GM12878 (cell line): ENCODE data around the gene CS. TPM values are rescaled to one million over a fixed set of nuclear protein-coding genes. Genes with fewer than 3 reads are reported as not detected.
A peak's percentile ranks its signal among the peaks of the same experiment; 100 is the strongest.

Source experiments
- ATAC-seq: fragments of 200-7000 bp; cut with Tn5 transposase; 3 replicates; pipeline ENCODE4 v1.9.1; 2020; ENCODE audit warnings: mild to moderate bottlenecking, moderate library complexity
- BruUV-seq: library from RNA; stranded (reverse); fragments of 400-500 nt; replicated peaks from 2 replicates; lab custom pipeline; 2021; lab: Mats Ljungman, UMichigan
- CTCF ChIA-PET: fragments of 300-600 bp; sonication (Branson Sonifier 250); formaldehyde crosslinking; extraction: SDS; loops from one replicate; lab custom pipeline; 2021; ENCODE audit warnings: inconsistent platforms; lab: Yijun Ruan, JAX
- POLR2A ChIA-PET: fragments of 350-600 bp; formaldehyde crosslinking; extraction: SDS; loops from one replicate; lab custom pipeline; 2021; ENCODE audit warnings: inconsistent platforms; lab: Charles Lee
- RAD21 ChIA-PET: fragments of 300-600 bp; sonication (Branson Sonifier 250); formaldehyde crosslinking; loops from one replicate; lab custom pipeline; 2023; ENCODE audit warnings: antibody characterized with exemption; ENCODE audit not compliant: unreplicated experiment; lab: Charles Lee
- SMC1A ChIA-PET: fragments of 300-600 bp; sonication (Branson Sonifier 250); formaldehyde crosslinking; loops from one replicate; lab custom pipeline; 2023; ENCODE audit not compliant: unreplicated experiment, uncharacterized antibody; lab: Charles Lee
- DNase-seq: peaks from one replicate; pipeline ENCODE4 v3.0.0-alpha.2; 2011; ENCODE audit warnings: low read depth, low spot score
- FAIRE-seq: peaks from 3 replicates; lab custom pipeline; 2011; peaks lifted over from hg19 to GRCh38; lab: Jason Lieb, UNC
- H2AFZ ChIP-seq: 2 replicates; pipeline ENCODE4 v1.6.0; 2011; ENCODE audit warnings: low read depth, low read length, control low read depth; ENCODE audit not compliant: control insufficient read depth
- H3K27ac ChIP-seq: 2 replicates; pipeline ENCODE4 v1.5.1; 2011; ENCODE audit warnings: control low read depth; ENCODE audit not compliant: control insufficient read depth, insufficient read depth
- H3K27me3 ChIP-seq, 2 experiments: replicated peaks in 1 of 2; 2 replicates each; pipeline versions ENCODE4 v1.6.0 to v1.6.1; 2011; ENCODE audit warnings: low read length in 1 of 2; ENCODE audit not compliant: control insufficient read depth in 2 of 2, insufficient read depth in 2 of 2
- H3K36me3 ChIP-seq, 2 experiments: 2 replicates each; pipeline ENCODE4 v1.5.1; 2011; ENCODE audit warnings: low read length in 1 of 2; ENCODE audit not compliant: control insufficient read depth in 2 of 2, insufficient read depth in 2 of 2
- H3K4me1 ChIP-seq: 2 replicates; pipeline ENCODE4 v1.6.1; 2011; ENCODE audit warnings: mild to moderate bottlenecking, low read length, moderate library complexity, mixed read lengths; ENCODE audit not compliant: control insufficient read depth, insufficient read depth
- H3K4me2 ChIP-seq: 2 replicates; pipeline ENCODE4 v1.6.0; 2011; ENCODE audit warnings: control low read depth; ENCODE audit not compliant: control insufficient read depth, insufficient read depth
- H3K4me3 ChIP-seq: fragments of 200-600 bp; sonication (generic); 2 replicates; pipeline ENCODE4 v1.5.1; 2016
- H3K79me2 ChIP-seq: 2 replicates; pipeline ENCODE4 v1.6.0; 2011; ENCODE audit warnings: low read length; ENCODE audit not compliant: control insufficient read depth, insufficient read depth
- H3K9ac ChIP-seq: 2 replicates; pipeline ENCODE4 v1.8.0; 2011; ENCODE audit warnings: low read length, control low read depth, mixed read lengths; ENCODE audit not compliant: control insufficient read depth, insufficient read depth
- H3K9me3 ChIP-seq: replicated peaks from 3 replicates; pipeline ENCODE4 v1.5.1; 2011; ENCODE audit warnings: mild to moderate bottlenecking, low read length; ENCODE audit not compliant: control insufficient read depth, insufficient read depth
- H4K20me1 ChIP-seq: 2 replicates; pipeline ENCODE4 v1.6.0; 2011; ENCODE audit not compliant: control insufficient read depth, insufficient read depth
- BMI1 ChIP-seq: fragments of 450-650 bp; IDR thresholded peaks from 2 replicates; pipeline ENCODE4 v1.6.1; 2016; ENCODE audit warnings: mild to moderate bottlenecking, moderate library complexity, borderline replicate concordance
- DPF2 ChIP-seq: fragments of 450-650 bp; IDR thresholded peaks from 2 replicates; pipeline ENCODE4 v1.6.1; 2017; ENCODE audit warnings: mild to moderate bottlenecking
- FOS ChIP-seq: IDR thresholded peaks from 3 replicates; pipeline ENCODE4 v1.6.1; 2011; ENCODE audit warnings: borderline replicate concordance; ENCODE audit not compliant: insufficient read length; ENCODE audit errors: extremely low read depth
- HDAC2 ChIP-seq: fragments of 200-600 bp; sonication (generic); IDR thresholded peaks from 2 replicates; pipeline ENCODE4 v1.6.1; 2017
- LARP7 ChIP-seq: fragments of 450-650 bp; IDR thresholded peaks from 2 replicates; pipeline ENCODE4 v1.6.1; 2017; ENCODE audit warnings: mild to moderate bottlenecking
- NFYA ChIP-seq: IDR thresholded peaks from 2 replicates; pipeline ENCODE4 v1.6.1; 2011; ENCODE audit warnings: low read depth, mild to moderate bottlenecking, low read length, improper control_type of control experiment, borderline replicate concordance
- ZNF217 ChIP-seq: fragments of 450-650 bp; IDR thresholded peaks from 2 replicates; pipeline ENCODE4 v1.6.1; 2017; ENCODE audit warnings: antibody characterized with exemption, mild to moderate bottlenecking
- ZNF274 ChIP-seq: IDR thresholded peaks from one replicate; pipeline ENCODE4 v1.8.0; 2011; ENCODE audit not compliant: insufficient read length, insufficient read depth
- whole genome bisulfite sequencing: methylation state at CpG from one replicate; pipeline ENCODE4 v1.1.6; 2016; ENCODE audit warnings: low lambda C conversion rate; ENCODE audit not compliant: insufficient replicate concordance, insufficient coverage; ENCODE audit errors: missing lambda C conversion rate; 5-methylcytosine and 5-hydroxymethylcytosine counted together
- in situ Hi-C: fragments of 300-500 bp; cut with MboI; formaldehyde crosslinking; loops from 9 replicates; pipeline ENCODE4 v1.14.3; 2018; ENCODE audit warnings: mixed read lengths
- intact Hi-C: fragments of 100-400 bp; cut with micrococcal nuclease; formaldehyde crosslinking; loops from one replicate; pipeline ENCODE4 v1.14.2; 2022; ENCODE audit not compliant: unreplicated experiment
- polyA plus RNA-seq, 11 experiments: library from polyadenylated mRNA; depleted of rRNA in 4 of 11; unstranded in 6 of 11; stranded (reverse) in 5 of 11; fragments of >200 nt; fragmentation: Nextera tagmentation in 4 of 11; fragmentation: Illumina TruSeq in 1 of 11; extraction: Ambion mirVana in 4 of 11; extraction: Trizol in 1 of 11; gene quantifications; 1 replicate in 1 of 11; 2 replicates in 10 of 11; pipeline versions ENCODE4 v1.2.1 to v1.2.3, GENCODE V29; 2011 to 2016; ENCODE audit warnings: inconsistent platforms in 2 of 11, missing spikeins in 2 of 11, low read depth in 1 of 11
- total RNA-seq, 4 experiments: library from RNA; depleted of rRNA in 3 of 4; stranded (reverse); fragments of >200 nt in 3 of 4; fragmentation: Illumina TruSeq in 1 of 4; extraction: Trizol in 1 of 4; gene quantifications; 2 replicates each; pipeline versions ENCODE4 v1.2.1 to v1.2.3, GENCODE V29; 2013 to 2021
- TF ChIP-seq, protein P1 (sequence below), 3 experiments: IDR thresholded peaks in 2 of 3; conservative IDR thresholded peaks in 1 of 3; 2 replicates each; pipeline ENCODE4 v1.5.1; 2011; ENCODE audit warnings: low read depth in 3 of 3, low read length in 3 of 3, mild to moderate bottlenecking in 3 of 3, control low read depth in 2 of 3, moderate library complexity in 2 of 3, inconsistent platforms in 1 of 3, mixed read lengths in 1 of 3; ENCODE audit not compliant: control insufficient read depth in 2 of 3, insufficient read depth in 1 of 3; ENCODE audit errors: extremely low read depth in 1 of 3
- TF ChIP-seq, protein P2 (sequence below): IDR thresholded peaks from 2 replicates; pipeline ENCODE4 v1.6.1; 2012; ENCODE audit warnings: low read depth, low read length, improper control_type of control experiment

CS gene
- total and polyA plus RNA-seq, 10 of the 15 experiments (the other 5 are each of a cell fraction or from before 2014, with no cell fraction given), result 64.9 to 276 (median 139) TPM

DNA sequence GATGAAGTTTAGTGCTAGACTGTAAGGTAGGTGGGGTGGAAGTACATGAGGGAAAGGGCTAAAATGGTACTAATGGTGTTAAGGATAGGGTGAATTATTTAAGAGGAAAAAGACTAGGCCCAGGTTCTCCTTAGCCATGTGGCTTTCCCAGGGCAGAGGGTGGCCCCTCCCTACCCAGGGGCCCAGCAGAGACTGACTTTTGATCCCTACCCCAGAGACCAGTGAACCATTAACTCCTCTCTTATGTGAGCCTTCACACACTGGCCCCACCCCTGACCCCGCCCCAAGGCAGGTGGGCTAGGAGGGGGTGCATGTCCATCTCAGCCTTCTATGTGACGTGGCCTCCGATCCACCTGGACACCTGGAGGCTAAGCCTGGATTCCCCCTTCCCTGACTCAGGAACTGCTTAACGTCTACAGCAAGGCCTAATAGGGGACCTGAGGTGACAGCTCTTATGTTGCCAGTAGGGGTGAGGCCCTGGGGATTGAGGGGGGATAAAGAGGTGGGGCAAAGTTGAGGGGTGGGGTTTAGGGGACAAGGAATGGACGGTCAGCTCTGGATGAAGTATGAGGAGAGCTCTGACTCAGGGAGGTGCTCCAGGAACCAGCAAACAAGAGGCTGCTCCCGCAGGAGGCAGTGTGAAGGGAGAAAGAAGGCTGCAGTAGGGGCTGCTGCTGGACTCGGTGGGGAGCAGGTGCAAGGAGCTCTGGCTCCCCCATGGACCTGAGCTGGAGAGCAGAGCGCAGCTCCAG is 69.5 kb downstream of the CS start:
- in situ Hi-C loops (no loop called here), intact Hi-C loops (no loop called here)
- H3K79me2 ChIP-seq, result no peaks in the 10 kb centered on the region
- RAD21 ChIA-PET, result interaction anchor here (1.7 kb wide), 1 partner anchor 24 kb away, joined by 6 read pairs; no protein-coding TSS in a partner anchor
- TF ChIP-seq LARP7 (no peak), ZNF217 (no peak), FOS (no peak), ZNF274 (no peak), DPF2 (no peak), BMI1 (no peak), HDAC2 (no peak), NFYA (no peak)
- TF ChIP-seq, protein P1, sequence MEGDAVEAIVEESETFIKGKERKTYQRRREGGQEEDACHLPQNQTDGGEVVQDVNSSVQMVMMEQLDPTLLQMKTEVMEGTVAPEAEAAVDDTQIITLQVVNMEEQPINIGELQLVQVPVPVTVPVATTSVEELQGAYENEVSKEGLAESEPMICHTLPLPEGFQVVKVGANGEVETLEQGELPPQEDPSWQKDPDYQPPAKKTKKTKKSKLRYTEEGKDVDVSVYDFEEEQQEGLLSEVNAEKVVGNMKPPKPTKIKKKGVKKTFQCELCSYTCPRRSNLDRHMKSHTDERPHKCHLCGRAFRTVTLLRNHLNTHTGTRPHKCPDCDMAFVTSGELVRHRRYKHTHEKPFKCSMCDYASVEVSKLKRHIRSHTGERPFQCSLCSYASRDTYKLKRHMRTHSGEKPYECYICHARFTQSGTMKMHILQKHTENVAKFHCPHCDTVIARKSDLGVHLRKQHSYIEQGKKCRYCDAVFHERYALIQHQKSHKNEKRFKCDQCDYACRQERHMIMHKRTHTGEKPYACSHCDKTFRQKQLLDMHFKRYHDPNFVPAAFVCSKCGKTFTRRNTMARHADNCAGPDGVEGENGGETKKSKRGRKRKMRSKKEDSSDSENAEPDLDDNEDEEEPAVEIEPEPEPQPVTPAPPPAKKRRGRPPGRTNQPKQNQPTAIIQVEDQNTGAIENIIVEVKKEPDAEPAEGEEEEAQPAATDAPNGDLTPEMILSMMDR (IDR thresholded peaks at IDR 0.05 in 2 of 3, conservative IDR thresholded peaks at IDR 0.05 in 1 of 3; ENCODE audit: control insufficient read depth in 2 of 3, extremely low read depth in 1 of 3, insufficient read depth in 1 of 3, low read depth in 3 of 3, low read length in 3 of 3), result no peak
- TF ChIP-seq, protein P2, sequence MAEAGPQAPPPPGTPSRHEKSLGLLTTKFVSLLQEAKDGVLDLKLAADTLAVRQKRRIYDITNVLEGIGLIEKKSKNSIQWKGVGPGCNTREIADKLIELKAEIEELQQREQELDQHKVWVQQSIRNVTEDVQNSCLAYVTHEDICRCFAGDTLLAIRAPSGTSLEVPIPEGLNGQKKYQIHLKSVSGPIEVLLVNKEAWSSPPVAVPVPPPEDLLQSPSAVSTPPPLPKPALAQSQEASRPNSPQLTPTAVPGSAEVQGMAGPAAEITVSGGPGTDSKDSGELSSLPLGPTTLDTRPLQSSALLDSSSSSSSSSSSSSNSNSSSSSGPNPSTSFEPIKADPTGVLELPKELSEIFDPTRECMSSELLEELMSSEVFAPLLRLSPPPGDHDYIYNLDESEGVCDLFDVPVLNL, result no peak
- DNase-seq (no peak), FAIRE-seq (no peak), ATAC-seq (peak; percentile 24; the same call in 1 of the 3 replicates)
- no peak overlapping the region for H3K4me3 ChIP-seq
- no peaks in the 10 kb centered on the region for H4K20me1 ChIP-seq
- H3K9me3 ChIP-seq, result no peaks in the 10 kb centered on the region
- CTCF ChIA-PET, result interaction anchor here (0.6 to 0.9 kb wide), 2 partner anchors 18 to 234 kb away, joined by 3 read pairs; no protein-coding TSS in a partner anchor
- no peak overlapping the region for H3K27ac ChIP-seq
- no peak overlapping the region for H3K4me2 ChIP-seq
- POLR2A ChIA-PET, result no interaction called here
- H3K9ac ChIP-seq, result no peak overlapping the region
- BruUV-seq, result no TSS peak
- H3K4me1 ChIP-seq, result no peaks in the 10 kb centered on the region
- 45% methylated on average over 8 of the region's 8 CpGs for WGBS
- H3K36me3 ChIP-seq, result peaks cover 0 to 2% of the 10 kb centered on the region in 2 experiments; a peak in 2 of 4 replicates
- H2AFZ ChIP-seq, result no peak overlapping the region
- no peaks in the 10 kb centered on the region for H3K27me3 ChIP-seq
- SMC1A ChIA-PET, result interaction anchor here (1.0 kb wide), 1 partner anchor 10 kb away, joined by 3 read pairs; no protein-coding TSS in a partner anchor
